Vagina (tissue), 2 donors: ENCODE results near the gene ZFYVE9.

Experiments used
- POLR2A ChIP-seq, 2 donors: fragments of 450-650 bp; IDR thresholded peaks; one replicate each; pipeline ENCODE4 v1.6.1; 2017; ENCODE audit warnings: antibody characterized with exemption in 2 of 2, mild to moderate bottlenecking in 2 of 2, moderate library complexity in 2 of 2
- POLR2AphosphoS5 ChIP-seq, 2 donors: sonication (generic); formaldehyde crosslinking; IDR thresholded peaks; one replicate each; pipeline ENCODE4 v1.9.0; 2017; ENCODE audit warnings: antibody characterized with exemption in 2 of 2, mild to moderate bottlenecking in 2 of 2, low read depth in 1 of 2; ENCODE audit not compliant: insufficient read depth in 1 of 2
- TF ChIP-seq, protein P1 (sequence below), 3 experiments: fragments of 450-650 bp in 2 of 3; fragments of 200-600 bp in 1 of 3; sonication (generic) in 1 of 3; IDR thresholded peaks; one replicate each; pipeline ENCODE4 v1.5.1; 2017 to 2019; ENCODE audit warnings: antibody characterized with exemption in 3 of 3, mild to moderate bottlenecking in 2 of 3, moderate library complexity in 2 of 3

DNA sequence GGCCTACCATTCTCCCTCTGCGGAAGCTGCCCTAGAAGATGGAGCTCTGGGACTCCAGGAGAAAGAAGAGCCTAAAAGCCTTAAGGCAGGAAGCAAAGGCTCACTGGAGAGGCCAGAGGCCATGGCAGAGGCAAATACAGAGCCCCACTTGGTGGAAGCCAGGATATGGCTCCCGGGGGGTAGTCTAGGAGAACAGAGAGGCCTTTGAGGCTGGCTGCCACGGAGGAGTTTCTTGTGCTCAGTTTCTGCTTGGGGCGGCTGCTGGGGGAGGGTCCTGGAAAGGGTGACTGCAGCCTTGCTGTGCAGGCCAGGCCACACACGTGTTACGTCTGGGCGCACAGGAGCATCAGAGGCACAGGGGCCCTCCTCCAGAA is 218.7 kb downstream of the ZFYVE9 start:
- TF ChIP-seq, protein P1, sequence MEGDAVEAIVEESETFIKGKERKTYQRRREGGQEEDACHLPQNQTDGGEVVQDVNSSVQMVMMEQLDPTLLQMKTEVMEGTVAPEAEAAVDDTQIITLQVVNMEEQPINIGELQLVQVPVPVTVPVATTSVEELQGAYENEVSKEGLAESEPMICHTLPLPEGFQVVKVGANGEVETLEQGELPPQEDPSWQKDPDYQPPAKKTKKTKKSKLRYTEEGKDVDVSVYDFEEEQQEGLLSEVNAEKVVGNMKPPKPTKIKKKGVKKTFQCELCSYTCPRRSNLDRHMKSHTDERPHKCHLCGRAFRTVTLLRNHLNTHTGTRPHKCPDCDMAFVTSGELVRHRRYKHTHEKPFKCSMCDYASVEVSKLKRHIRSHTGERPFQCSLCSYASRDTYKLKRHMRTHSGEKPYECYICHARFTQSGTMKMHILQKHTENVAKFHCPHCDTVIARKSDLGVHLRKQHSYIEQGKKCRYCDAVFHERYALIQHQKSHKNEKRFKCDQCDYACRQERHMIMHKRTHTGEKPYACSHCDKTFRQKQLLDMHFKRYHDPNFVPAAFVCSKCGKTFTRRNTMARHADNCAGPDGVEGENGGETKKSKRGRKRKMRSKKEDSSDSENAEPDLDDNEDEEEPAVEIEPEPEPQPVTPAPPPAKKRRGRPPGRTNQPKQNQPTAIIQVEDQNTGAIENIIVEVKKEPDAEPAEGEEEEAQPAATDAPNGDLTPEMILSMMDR (IDR thresholded peaks at IDR 0.05): no peak
- TF ChIP-seq POLR2AphosphoS5 (IDR thresholded peaks at IDR 0.05; ENCODE audit: insufficient read depth in 1 of 2, low read depth in 1 of 2): no peak
- TF ChIP-seq POLR2A (IDR thresholded peaks at IDR 0.05): no peak
